GM18909 (cell line): Measurements from ENCODE around the gene RAB3A.

Experiments used
- ATAC-seq: cut with Tn5 transposase; IDR thresholded peaks from one replicate; pipeline ENCODE4 v1.9.1; 2021; ENCODE audit warnings: mild to moderate bottlenecking; ENCODE audit not compliant: unreplicated experiment, poor library complexity

The RAB3A gene

GRCh38 chr19:18202778-18203407, 949 bp downstream of the RAB3A start:
- ATAC-seq, result no peak

GRCh38 chr19:18202397-18202777, 1.5 kb downstream of the RAB3A start:
- ATAC-seq, result no peak

DNA sequence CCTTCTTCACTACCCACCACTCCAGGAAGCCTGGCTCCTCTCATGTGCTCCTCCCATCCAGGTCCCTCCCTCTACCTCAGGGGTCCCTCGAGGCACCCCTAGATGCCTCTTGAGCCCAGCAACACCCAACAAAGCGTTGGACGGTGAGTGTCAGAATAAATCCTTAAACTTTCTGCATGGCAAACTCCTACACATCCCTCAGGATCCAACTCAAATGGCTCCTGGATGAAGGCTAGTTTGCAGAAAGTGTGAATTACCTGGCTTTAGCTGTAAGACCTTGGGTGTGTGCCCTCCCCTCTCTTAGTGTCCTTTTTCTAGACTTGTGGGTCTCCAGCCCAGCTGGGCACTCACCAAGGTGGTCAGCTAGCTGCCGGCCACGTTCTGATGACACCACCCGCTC, 5.5 kb downstream of the RAB3A start:
- ATAC-seq, result no peak

DNA sequence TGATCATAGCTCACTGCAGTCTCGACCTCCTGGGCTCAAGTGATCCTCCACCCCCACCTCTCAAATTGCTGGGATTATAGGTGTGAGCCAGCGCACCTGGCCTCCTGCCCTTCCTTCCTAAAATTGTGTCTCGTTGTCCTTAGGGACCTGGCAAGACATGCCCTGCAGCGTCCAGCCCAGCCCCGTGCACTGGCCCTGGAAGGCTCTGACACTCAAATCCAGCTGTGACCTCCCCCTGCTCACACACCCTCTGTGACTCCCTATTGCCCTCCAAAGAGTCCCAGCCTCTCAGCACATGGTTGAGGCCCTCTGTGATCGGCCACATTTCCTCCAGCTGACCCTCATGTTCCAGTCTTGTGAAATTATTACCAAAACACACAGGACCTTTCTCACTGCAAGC, 5.9 kb downstream of the RAB3A start:
- no peak for ATAC-seq

DNA sequence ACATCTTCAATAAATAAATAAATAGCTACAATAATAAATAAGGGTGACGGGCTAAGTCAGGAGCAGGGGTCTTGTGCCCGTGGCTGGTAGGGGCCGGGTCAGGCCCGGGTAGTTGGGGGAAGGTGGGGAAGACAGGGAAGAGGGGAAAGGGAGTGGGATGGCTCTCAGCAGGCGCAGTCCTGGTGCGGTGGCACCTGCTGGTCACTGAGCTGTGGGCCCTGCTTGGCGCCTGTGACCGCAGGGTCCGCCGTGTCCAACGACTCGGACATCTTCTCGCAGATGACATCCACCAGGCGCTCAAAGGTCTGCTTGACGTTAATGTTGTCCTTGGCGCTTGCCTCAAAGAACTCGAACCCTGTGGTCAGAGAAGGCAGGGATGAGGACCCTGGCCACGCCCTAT, 6.5 kb downstream of the RAB3A start:
- no peak for ATAC-seq

- ATAC-seq, result no peak
These were observed 7.4 kb downstream of the RAB3A start for GRCh38 chr19:18196511-18196845.

GRCh38 chr19:18194554-18195238, 9.1 kb downstream of the RAB3A start:
- ATAC-seq, result no peak

DNA sequence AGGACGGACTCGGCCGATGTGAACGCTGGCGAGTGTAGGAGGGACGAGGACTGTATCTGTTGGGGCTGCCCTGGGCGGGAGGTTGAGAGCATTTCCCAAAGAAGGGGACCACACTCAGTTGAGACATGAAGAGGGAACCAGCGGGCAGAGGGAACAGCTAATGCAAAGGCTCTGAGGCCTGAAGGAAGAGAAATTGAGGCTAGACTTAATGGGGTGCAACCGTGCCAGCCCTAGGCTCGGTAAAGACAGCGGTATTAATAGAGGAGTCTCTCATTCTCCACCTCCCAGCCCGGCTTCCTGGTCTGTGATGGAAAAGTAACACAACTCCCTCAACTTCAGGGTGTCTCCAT, 9.7 kb downstream of the RAB3A start:
- ATAC-seq, result no peak

DNA sequence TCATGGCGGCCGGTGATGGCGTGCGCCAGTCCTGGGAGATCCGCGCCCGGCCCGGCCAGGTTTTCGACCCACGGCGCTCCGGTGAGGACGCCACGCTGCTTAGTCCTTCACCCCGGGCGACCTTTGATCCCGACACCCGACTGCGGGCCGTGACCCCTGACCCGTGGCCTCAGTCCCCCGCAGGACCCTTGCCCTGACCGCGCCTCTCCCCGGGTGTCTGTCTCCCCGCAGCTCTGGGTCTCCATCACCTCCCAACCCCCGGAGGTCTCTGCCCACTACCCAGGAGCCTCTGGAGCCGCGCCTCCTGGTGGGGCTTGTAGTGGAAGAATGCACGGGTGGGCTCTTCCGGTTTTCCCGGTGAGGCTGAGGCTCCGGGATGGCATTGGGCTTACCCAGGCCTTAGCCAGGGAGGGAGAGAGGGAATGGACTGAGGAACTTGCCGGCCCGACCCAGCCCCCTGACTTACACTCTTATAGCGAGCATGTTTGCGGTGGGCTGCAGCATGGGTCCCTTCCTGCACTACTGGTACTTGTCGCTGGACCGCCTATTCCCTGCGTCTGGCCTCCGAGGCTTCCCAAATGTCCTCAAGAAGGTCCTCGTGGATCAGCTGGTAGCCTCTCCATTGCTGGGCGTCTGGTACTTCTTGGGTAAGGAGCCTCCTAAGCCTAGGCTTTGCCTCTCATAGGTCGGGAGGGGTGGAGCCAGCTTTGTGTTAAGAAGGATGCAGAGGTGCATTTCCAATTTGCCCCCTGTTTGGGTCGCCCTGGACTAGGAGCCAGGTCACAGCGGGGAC, 10.3 kb downstream of the RAB3A start:
- ATAC-seq, result no peak

- ATAC-seq, result peak; percentile 89
These were observed 11.0 kb downstream of the RAB3A start, which contains the start of gene MPV17L2 for GRCh38 chr19:18192673-18193387. MPV17L2 (plus strand) TSS chr19:18193218; CDS start chr19:18193282, 64 bp downstream.

- ATAC-seq, result no peak
These were observed 12.2 kb downstream of the RAB3A start for GRCh38 chr19:18191640-18192062.

GRCh38 chr19:18190278-18190677, 13.6 kb downstream of the RAB3A start:
- no peak for ATAC-seq

DNA sequence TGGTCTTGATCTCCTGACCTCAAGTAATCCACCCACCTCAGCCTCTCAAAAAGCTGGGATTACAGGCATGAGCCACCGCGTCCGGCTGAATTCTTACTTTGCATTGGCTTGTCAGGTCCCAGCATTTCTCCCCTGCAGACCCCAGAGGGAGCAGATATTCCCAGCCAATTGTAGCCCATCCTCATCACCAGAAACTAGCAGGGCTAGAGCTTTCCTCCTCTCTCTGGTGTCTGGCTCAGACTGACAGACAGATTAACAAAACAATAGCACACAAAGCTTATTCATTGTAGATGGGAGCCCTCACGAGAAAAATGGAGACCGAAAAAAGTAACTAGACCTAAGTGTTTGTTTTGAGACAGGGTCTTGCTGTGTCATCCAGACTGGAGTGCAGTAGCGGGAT, 18.3 kb downstream of the RAB3A start:
- no peak for ATAC-seq

DNA sequence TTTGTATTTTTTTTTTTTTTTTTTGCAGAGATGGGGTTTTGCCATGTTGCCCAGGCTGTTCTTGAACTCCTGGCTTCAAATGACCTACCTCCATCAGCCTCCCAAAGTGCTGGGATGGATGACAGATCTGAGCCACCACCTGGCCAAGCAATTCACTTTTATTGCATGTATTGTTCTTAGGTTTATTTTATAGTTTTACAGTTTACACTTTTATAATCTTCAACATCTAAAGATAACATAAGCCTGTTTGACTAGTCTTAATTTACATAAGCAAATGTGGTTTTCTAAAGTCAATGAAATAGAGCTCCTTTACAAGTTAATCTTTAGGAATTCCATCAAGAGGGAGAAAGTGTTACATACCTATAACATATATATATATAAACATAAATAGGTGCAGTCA, 20.3 kb downstream of the RAB3A start:
- no peak for ATAC-seq

- no peak for ATAC-seq
These were observed 23.9 kb downstream of the RAB3A start for GRCh38 chr19:18179957-18180356.

- ATAC-seq, result no peak
These were observed 27.2 kb downstream of the RAB3A start for GRCh38 chr19:18176367-18177310.

DNA sequence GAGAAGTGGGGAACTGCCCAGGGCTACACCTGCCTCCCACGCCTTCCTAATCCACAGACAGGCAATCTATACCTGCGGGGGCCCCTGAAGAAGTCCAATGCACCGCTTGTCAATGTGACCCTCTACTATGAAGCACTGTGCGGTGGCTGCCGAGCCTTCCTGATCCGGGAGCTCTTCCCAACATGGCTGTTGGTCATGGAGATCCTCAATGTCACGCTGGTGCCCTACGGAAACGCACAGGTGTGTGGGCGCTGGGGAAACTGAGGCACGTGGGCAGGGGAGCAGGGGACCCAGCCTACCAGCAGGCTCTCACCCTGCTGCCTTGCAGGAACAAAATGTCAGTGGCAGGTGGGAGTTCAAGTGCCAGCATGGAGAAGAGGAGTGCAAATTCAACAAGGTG, 28.9 kb downstream of the RAB3A start:
- no peak for ATAC-seq

DNA sequence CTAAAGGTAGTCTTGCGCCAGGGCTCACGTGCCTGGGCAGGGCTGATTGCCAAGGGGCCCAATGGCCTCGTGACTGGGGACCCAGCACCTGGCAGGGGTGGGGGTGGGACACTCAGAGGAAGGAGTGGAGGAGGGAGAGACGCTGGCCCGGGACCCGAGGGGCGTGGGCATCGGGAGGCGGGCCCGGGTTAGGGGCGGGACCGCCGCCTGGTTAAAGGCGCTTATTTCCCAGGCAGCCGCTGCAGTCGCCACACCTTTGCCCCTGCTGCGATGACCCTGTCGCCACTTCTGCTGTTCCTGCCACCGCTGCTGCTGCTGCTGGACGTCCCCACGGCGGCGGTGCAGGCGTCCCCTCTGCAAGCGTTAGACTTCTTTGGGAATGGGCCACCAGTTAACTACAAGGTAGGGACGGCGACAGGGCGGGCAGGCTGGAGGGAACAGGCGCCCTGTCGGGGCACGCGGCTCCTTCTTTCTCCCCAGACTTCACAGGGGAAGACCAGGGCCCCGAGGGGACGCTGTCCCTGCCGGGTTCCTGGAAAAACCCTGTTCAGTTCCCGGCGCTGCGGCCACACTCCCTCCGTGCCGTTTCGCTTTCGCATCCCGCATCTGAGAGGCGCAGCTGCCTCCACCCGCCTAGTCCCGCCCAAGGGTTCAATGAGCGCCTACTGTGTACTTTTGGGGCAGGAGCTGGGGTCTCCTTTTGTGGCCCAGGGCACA, 30.1 kb downstream of the RAB3A start, which contains the start of gene IFI30:
Gene IFI30 (plus strand): TSS at position 242 of the 717 bp plus-strand sequence. CDS start 29 bp downstream, at position 271.
- ATAC-seq, result peak; percentile 49

DNA sequence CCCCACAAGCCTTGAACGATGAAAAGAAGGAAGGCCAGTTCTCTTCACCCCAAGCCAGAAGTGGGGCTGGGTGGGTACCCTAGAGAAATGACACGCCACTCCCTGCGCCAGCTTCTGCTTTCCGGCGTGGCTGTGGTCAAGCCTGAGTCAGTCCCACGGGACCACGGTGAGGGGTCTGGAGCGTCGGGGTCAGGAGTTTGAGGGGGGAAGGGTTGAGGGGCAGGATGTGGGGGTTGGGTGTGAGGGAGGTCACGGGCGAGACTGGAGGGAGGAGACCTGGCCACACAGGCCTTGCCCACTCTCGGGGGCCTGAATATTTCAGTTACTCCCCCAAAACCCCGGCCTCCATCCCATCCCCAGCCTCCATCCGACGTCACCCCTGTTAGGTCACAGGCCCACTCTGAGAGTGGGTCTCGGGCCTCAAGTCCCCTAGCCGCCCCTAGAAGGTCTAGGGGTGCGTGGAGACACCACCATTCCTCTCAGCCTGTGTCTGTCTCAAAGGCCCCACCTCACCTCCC, 30.7 kb downstream of the RAB3A start:
- peak; percentile 35 for ATAC-seq
